ENCODE results near the gene TAS2R1.

GRCh38 chr5:9596171-9596780, 33.9 kb downstream of the TAS2R1 start:
- TF ChIP-seq CTCF (IDR thresholded peaks at IDR 0.05 in 2 of 3, conservative IDR thresholded peaks at IDR 0.05 in 1 of 3; ENCODE audit: control insufficient read depth in 2 of 3, extremely low read depth in 1 of 3, insufficient read depth in 1 of 3, low read depth in 3 of 3, low read length in 3 of 3) (no peak), POU2F2 (IDR thresholded peaks at IDR 0.05; ENCODE audit: borderline replicate concordance, low read depth, low read length) (no peak), BMI1 (IDR thresholded peaks at IDR 0.05; ENCODE audit: borderline replicate concordance) (no peak)
